Neuronal stem cell (in vitro differentiated cells): ENCODE measurements around the gene ADAMTSL4.
"Not testable (repeated sequence)": the region's sequence is repeated elsewhere in the genome, so short reads cannot be mapped to it uniquely, and the experiment has no call there.

ENCODE experiments used
- DNase-seq: peaks from one replicate; pipeline ENCODE4 v3.0.0-alpha.2; 2013; ENCODE audit warnings: low spot score
- H2AFZ ChIP-seq: one replicate; pipeline ENCODE4 v1.6.1; 2013; ENCODE audit warnings: mild to moderate bottlenecking, low read length, inconsistent platforms
- H2AK5ac ChIP-seq: 2 replicates; pipeline ENCODE4 v1.6.1; 2013; ENCODE audit warnings: low read depth, mild to moderate bottlenecking, inconsistent platforms, low read length, moderate library complexity, mixed read lengths
- H2BK120ac ChIP-seq: 2 replicates; pipeline ENCODE4 v1.6.1; 2013; ENCODE audit warnings: low read depth, mild to moderate bottlenecking, inconsistent platforms, low read length, moderate library complexity, mixed read lengths
- H2BK12ac ChIP-seq: one replicate; pipeline ENCODE4 v1.6.1; 2013; ENCODE audit warnings: low read length, inconsistent platforms
- H2BK15ac ChIP-seq: 2 replicates; pipeline ENCODE4 v1.6.1; 2013; ENCODE audit warnings: mild to moderate bottlenecking, low read length, inconsistent platforms, mixed read lengths
- H2BK5ac ChIP-seq: one replicate; pipeline ENCODE4 v1.6.1; 2013; ENCODE audit warnings: inconsistent platforms, mild to moderate bottlenecking, low read length, moderate library complexity
- H3K14ac ChIP-seq: one replicate; pipeline ENCODE4 v1.6.1; 2013; ENCODE audit warnings: low read length, inconsistent platforms
- H3K18ac ChIP-seq: 2 replicates; pipeline ENCODE4 v1.6.1; 2013; ENCODE audit warnings: low read length, inconsistent platforms
- H3K23ac ChIP-seq: 2 replicates; pipeline ENCODE4 v1.6.1; 2013; ENCODE audit warnings: low read depth, mild to moderate bottlenecking, mixed read lengths, low read length, inconsistent platforms; ENCODE audit not compliant: poor library complexity
- H3K27ac ChIP-seq: replicated peaks from 3 replicates; pipeline ENCODE4 v1.5.1; 2013; ENCODE audit warnings: low read length, inconsistent platforms
- H3K27me3 ChIP-seq, 3 experiments: 2 replicates each; pipeline ENCODE4 v1.6.1; 2013; ENCODE audit warnings: low read length in 3 of 3, mild to moderate bottlenecking in 2 of 3, inconsistent platforms in 1 of 3, low read depth in 1 of 3, mixed read lengths in 1 of 3, moderate library complexity in 1 of 3; ENCODE audit not compliant: control insufficient read depth in 3 of 3, insufficient read depth in 3 of 3
- H3K36me3 ChIP-seq, 2 donors: replicated peaks in 1 of 2; 2 replicates each; pipeline ENCODE4 v1.6.1; 2013; ENCODE audit warnings: low read length in 2 of 2; ENCODE audit not compliant: control insufficient read depth in 2 of 2, insufficient read depth in 2 of 2
- H3K4ac ChIP-seq: 2 replicates; pipeline ENCODE4 v1.6.1; 2013; ENCODE audit warnings: inconsistent platforms, mild to moderate bottlenecking, low read length, moderate library complexity
- H3K4me1 ChIP-seq, 2 donors: 1 replicate in 1 of 2; 2 replicates in 1 of 2; pipeline ENCODE4 v1.6.1; 2013; ENCODE audit warnings: low read length in 2 of 2, low read depth in 1 of 2; ENCODE audit not compliant: control insufficient read depth in 2 of 2, insufficient read depth in 1 of 2
- H3K4me2 ChIP-seq: one replicate; pipeline ENCODE4 v1.6.1; 2013; ENCODE audit warnings: mild to moderate bottlenecking, low read length, inconsistent platforms; ENCODE audit not compliant: insufficient read depth, poor library complexity, severe bottlenecking
- H3K4me3 ChIP-seq, 2 donors: 2 replicates each; pipeline ENCODE4 v1.5.1; 2013; ENCODE audit warnings: low read length in 2 of 2, mild to moderate bottlenecking in 2 of 2, inconsistent platforms in 1 of 2, moderate library complexity in 1 of 2
- H3K79me1 ChIP-seq: one replicate; pipeline ENCODE4 v1.6.1; 2013; ENCODE audit warnings: low read depth, mild to moderate bottlenecking, inconsistent platforms, low read length, moderate library complexity
- H3K9ac ChIP-seq: one replicate; pipeline ENCODE4 v1.6.1; 2013; ENCODE audit warnings: mild to moderate bottlenecking, low read depth, low read length, inconsistent platforms; ENCODE audit not compliant: poor library complexity
- H3K9me3 ChIP-seq, 2 donors: replicated peaks in 1 of 2; 2 replicates each; pipeline versions ENCODE3 to v1.6.1; 2013; ENCODE audit warnings: low read length in 2 of 2, mild to moderate bottlenecking in 2 of 2, inconsistent platforms in 1 of 2, low read depth in 1 of 2, mixed read lengths in 1 of 2, moderate library complexity in 1 of 2; ENCODE audit not compliant: control insufficient read depth in 2 of 2, insufficient read depth in 1 of 2
- H4K8ac ChIP-seq: one replicate; pipeline ENCODE4 v1.6.1; 2013; ENCODE audit warnings: low read depth, mild to moderate bottlenecking, inconsistent platforms, low read length, moderate library complexity
- H4K91ac ChIP-seq: one replicate; pipeline ENCODE4 v1.6.1; 2013; ENCODE audit warnings: low read length, low read depth, mild to moderate bottlenecking, inconsistent platforms; ENCODE audit not compliant: poor library complexity
- WGBS, 2 donors: extraction: QIAGEN DNeasy Blood & Tissue Kit; methylation state at CpG; one replicate each; pipeline ENCODE4 v1.1.7; 2013; ENCODE audit warnings: missing lambda C conversion rate in 2 of 2, mixed read lengths in 1 of 2; ENCODE audit not compliant: insufficient read length in 2 of 2, insufficient replicate concordance in 1 of 2; ENCODE audit errors: extremely low coverage in 2 of 2; 5-methylcytosine and 5-hydroxymethylcytosine counted together

ADAMTSL4 gene

GRCh38 chr1:150604226-150604588, 55.0 kb downstream of the ADAMTSL4 start:
- peaks cover 4 to 11% of the 10 kb centered on the region in 2 donors for H3K4me1 ChIP-seq
- H3K4ac ChIP-seq, result no peak overlapping the region
- H4K8ac ChIP-seq, result no peak overlapping the region
- H2BK15ac ChIP-seq, result no peak overlapping the region
- H3K9me3 ChIP-seq, result no peaks in the 10 kb centered on the region
- no peak overlapping the region for H3K14ac ChIP-seq
- no peak overlapping the region for H3K4me2 ChIP-seq
- no peak overlapping the region for H2BK120ac ChIP-seq
- H2BK5ac ChIP-seq, result no peak overlapping the region
- H3K27ac ChIP-seq, result peak overlapping the region; percentile 62
- no peaks in the 10 kb centered on the region for H3K79me1 ChIP-seq
- peaks cover 2 to 11% of the 10 kb centered on the region in 2 donors for H3K36me3 ChIP-seq
- WGBS, 2 donors, result no CpG with 5 or more reads among the region's 2 CpGs
- DNase-seq, result no peak
- no peak overlapping the region for H3K9ac ChIP-seq
- no peak overlapping the region for H2AK5ac ChIP-seq
- peak overlapping the region; percentile 15 for H2AFZ ChIP-seq
- no peaks in the 10 kb centered on the region for H3K27me3 ChIP-seq
- H4K91ac ChIP-seq, result no peak overlapping the region
- H3K18ac ChIP-seq, result no peak overlapping the region
- no peak overlapping the region for H3K23ac ChIP-seq
- H3K4me3 ChIP-seq, result no peak overlapping the region
- no peak overlapping the region for H2BK12ac ChIP-seq

- not testable (repeated sequence) for H3K9me3 ChIP-seq, H3K9ac ChIP-seq, H3K36me3 ChIP-seq, H2AK5ac ChIP-seq, H3K23ac ChIP-seq, H3K18ac ChIP-seq, H3K4ac ChIP-seq, H3K4me3 ChIP-seq, H3K14ac ChIP-seq, H2BK12ac ChIP-seq, H4K91ac ChIP-seq, H4K8ac ChIP-seq, DNase-seq, H2AFZ ChIP-seq, H3K27me3 ChIP-seq, H3K27ac ChIP-seq, H2BK5ac ChIP-seq, H2BK120ac ChIP-seq, H3K4me2 ChIP-seq, H3K79me1 ChIP-seq, H2BK15ac ChIP-seq
- H3K4me1 ChIP-seq, result peaks cover 7 to 19% of the 10 kb centered on the region in 2 donors
- no CpG with 5 or more reads among the region's 3 CpGs for WGBS, 2 donors
These were observed 56.2 kb downstream of the ADAMTSL4 start for GRCh38 chr1:150605451-150605731.

GRCh38 chr1:150606463-150607142, 57.4 kb downstream of the ADAMTSL4 start:
- Histone ChIP-seq H3K27me3 (no peaks in the 10 kb centered on the region), H3K14ac (no peak overlapping the region), H3K4ac (no peak overlapping the region), H2AFZ (no peak overlapping the region), H3K79me1 (no peaks in the 10 kb centered on the region), H2AK5ac (no peak overlapping the region), H3K9me3 (no peaks in the 10 kb centered on the region), H3K9ac (no peak overlapping the region), H2BK120ac (no peak overlapping the region), H3K36me3 (peaks cover 0 to 3% of the 10 kb centered on the region in 2 donors), H3K18ac (no peak overlapping the region), H3K4me2 (no peak overlapping the region), H2BK15ac (no peak overlapping the region), H4K8ac (no peak overlapping the region), H4K91ac (no peak overlapping the region), H2BK5ac (no peak overlapping the region), H3K23ac (no peak overlapping the region), H3K4me1 (peaks cover 9 to 25% of the 10 kb centered on the region in 2 donors), H2BK12ac (no peak overlapping the region), H3K4me3 (no peak overlapping the region), H3K27ac (no peak overlapping the region)
- WGBS, 2 donors, result no CpG with 5 or more reads among the region's 7 CpGs
- DNase-seq, result no peak

- H3K4me1 ChIP-seq, result peaks cover 7 to 23% of the 10 kb centered on the region in 2 donors
- no peak overlapping the region for H2BK12ac ChIP-seq
- H2AK5ac ChIP-seq, result no peak overlapping the region
- H3K27ac ChIP-seq, result peak overlapping the region; percentile 62
- H3K4me2 ChIP-seq, result no peak overlapping the region
- no peaks in the 10 kb centered on the region for H3K9me3 ChIP-seq
- DNase-seq, result no peak
- H3K4me3 ChIP-seq, result no peak overlapping the region
- H3K18ac ChIP-seq, result no peak overlapping the region
- no peak overlapping the region for H2BK120ac ChIP-seq
- no peak overlapping the region for H3K23ac ChIP-seq
- no peak overlapping the region for H4K91ac ChIP-seq
- H2BK15ac ChIP-seq, result no peak overlapping the region
- no peaks in the 10 kb centered on the region for H3K27me3 ChIP-seq
- H3K79me1 ChIP-seq, result no peaks in the 10 kb centered on the region
- H3K14ac ChIP-seq, result no peak overlapping the region
- no peak overlapping the region for H2AFZ ChIP-seq
- H3K4ac ChIP-seq, result no peak overlapping the region
- no CpG with 5 or more reads among the region's 2 CpGs for WGBS, 2 donors
- peaks cover 2 to 22% of the 10 kb centered on the region in 2 donors for H3K36me3 ChIP-seq
- H2BK5ac ChIP-seq, result no peak overlapping the region
- H4K8ac ChIP-seq, result no peak overlapping the region
- H3K9ac ChIP-seq, result no peak overlapping the region
These were observed 60.5 kb downstream of the ADAMTSL4 start for GRCh38 chr1:150609732-150610131.
